Hepatocyte (in vitro differentiated cells): ENCODE data around the gene CFAP54.

ENCODE experiments used
- CTCF ChIP-seq: fragments of 200-600 bp; sonication (generic); IDR thresholded peaks from 2 replicates; pipeline ENCODE4 v1.5.1; 2016; ENCODE audit warnings: antibody characterized with exemption, mild to moderate bottlenecking; ENCODE audit not compliant: poor library complexity
- EZH2phosphoT487 ChIP-seq: fragments of 200-600 bp; sonication (generic); IDR thresholded peaks from one replicate; pipeline ENCODE4 v1.6.1; 2018; ENCODE audit warnings: antibody characterized with exemption, mild to moderate bottlenecking, low read depth, moderate library complexity; ENCODE audit not compliant: unreplicated experiment, severe bottlenecking

GRCh38 chr12:96623656-96624217, 134.4 kb downstream of the CFAP54 start:
- TF ChIP-seq CTCF = no peak
- no peak for TF ChIP-seq EZH2phosphoT487
